Left ventricle myocardium inferior (tissue), 1 donor: ENCODE results near the gene IL1RAPL1. TPM values are rescaled to one million over a fixed set of nuclear protein-coding genes. Genes with fewer than 3 reads are reported as not detected.
"Not testable (repeated sequence)": the region's sequence is repeated elsewhere in the genome, so short reads cannot be mapped to it uniquely, and the experiment has no call there.

Source experiments
- DNase-seq: peaks from one replicate; pipeline ENCODE4 v3.0.0-alpha.2; 2020
- H3K27ac ChIP-seq: fragments of 200-600 bp; replicated peaks from 2 replicates; pipeline ENCODE4 v1.8.0; 2021
- H3K27me3 ChIP-seq: fragments of 200-600 bp; 2 replicates; pipeline ENCODE4 v1.8.0; 2021; ENCODE audit warnings: low read depth
- H3K36me3 ChIP-seq: fragments of 200-600 bp; 2 replicates; pipeline ENCODE4 v1.8.0; 2021
- H3K4me1 ChIP-seq: fragments of 200-600 bp; 2 replicates; pipeline ENCODE4 v1.8.0; 2021
- H3K4me3 ChIP-seq: fragments of 200-600 bp; 2 replicates; pipeline ENCODE4 v1.8.0; 2021; ENCODE audit warnings: mild to moderate bottlenecking, moderate library complexity
- H3K9me3 ChIP-seq: fragments of 200-600 bp; replicated peaks from 2 replicates; pipeline ENCODE4 v1.8.0; 2021
- intact Hi-C: fragments of 100-400 bp; cut with micrococcal nuclease; formaldehyde crosslinking; loops from one replicate; pipeline ENCODE4 v1.11.0; 2022
- total RNA-seq: library from RNA; stranded (reverse); fragmentation: NEBNext Ultra II Directional; extraction: Animal tissue kit (Norgen Biotek cat#: 25700); gene quantifications from one replicate; pipeline ENCODE4 v1.2.1, GENCODE V29; 2021
- TF ChIP-seq, protein P1 (sequence below): fragments of 200-600 bp; IDR thresholded peaks from 2 replicates; pipeline ENCODE4 v1.8.0; 2021; ENCODE audit warnings: antibody characterized with exemption, mild to moderate bottlenecking, borderline replicate concordance
- donor health status: DM: no; HTN: yes; CAD: no; lungs with severe emphysema.

Gene IL1RAPL1
- total RNA-seq, 1 donor from 2014 or later, result 1.9 TPM

DNA sequence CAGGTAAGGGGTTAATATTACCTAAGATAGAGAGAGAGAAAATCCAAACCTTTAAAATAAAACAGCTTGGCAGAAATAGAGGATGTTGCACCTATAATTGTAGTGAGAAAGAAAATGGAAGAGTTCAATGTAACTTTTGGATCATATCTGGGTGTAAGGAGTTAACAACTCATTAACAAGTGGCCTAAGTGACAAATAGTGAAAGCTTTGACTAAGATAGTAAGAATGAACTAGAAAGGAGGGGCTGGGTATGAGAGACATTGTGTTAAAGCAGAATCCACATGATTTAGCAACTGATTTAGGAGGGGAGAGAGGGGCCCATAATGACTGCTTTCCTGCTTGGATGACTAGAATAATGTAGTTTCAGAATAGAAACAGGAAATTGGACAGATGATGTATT lies 761.0 kb downstream of the IL1RAPL1 start:
- H3K4me3 ChIP-seq, result no peak overlapping the region
- TF ChIP-seq, protein P1, sequence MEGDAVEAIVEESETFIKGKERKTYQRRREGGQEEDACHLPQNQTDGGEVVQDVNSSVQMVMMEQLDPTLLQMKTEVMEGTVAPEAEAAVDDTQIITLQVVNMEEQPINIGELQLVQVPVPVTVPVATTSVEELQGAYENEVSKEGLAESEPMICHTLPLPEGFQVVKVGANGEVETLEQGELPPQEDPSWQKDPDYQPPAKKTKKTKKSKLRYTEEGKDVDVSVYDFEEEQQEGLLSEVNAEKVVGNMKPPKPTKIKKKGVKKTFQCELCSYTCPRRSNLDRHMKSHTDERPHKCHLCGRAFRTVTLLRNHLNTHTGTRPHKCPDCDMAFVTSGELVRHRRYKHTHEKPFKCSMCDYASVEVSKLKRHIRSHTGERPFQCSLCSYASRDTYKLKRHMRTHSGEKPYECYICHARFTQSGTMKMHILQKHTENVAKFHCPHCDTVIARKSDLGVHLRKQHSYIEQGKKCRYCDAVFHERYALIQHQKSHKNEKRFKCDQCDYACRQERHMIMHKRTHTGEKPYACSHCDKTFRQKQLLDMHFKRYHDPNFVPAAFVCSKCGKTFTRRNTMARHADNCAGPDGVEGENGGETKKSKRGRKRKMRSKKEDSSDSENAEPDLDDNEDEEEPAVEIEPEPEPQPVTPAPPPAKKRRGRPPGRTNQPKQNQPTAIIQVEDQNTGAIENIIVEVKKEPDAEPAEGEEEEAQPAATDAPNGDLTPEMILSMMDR, result no peak
- H3K9me3 ChIP-seq, result peaks cover 7% of the 10 kb centered on the region
- no peaks in the 10 kb centered on the region for H3K4me1 ChIP-seq
- no peaks in the 10 kb centered on the region for H3K27me3 ChIP-seq
- DNase-seq, result no peak
- intact Hi-C loops, result no loop called here
- H3K27ac ChIP-seq, result no peak overlapping the region
- H3K36me3 ChIP-seq, result no peaks in the 10 kb centered on the region

- H3K9me3 ChIP-seq, result no peaks in the 10 kb centered on the region
- H3K27me3 ChIP-seq, result no peaks in the 10 kb centered on the region
- intact Hi-C loops, result no loop called here
- no peak overlapping the region for H3K27ac ChIP-seq
- no peaks in the 10 kb centered on the region for H3K4me1 ChIP-seq
- TF ChIP-seq, protein P1, result no peak
- no peaks in the 10 kb centered on the region for H3K36me3 ChIP-seq
- DNase-seq, result no peak
- no peak overlapping the region for H3K4me3 ChIP-seq
Observed at GRCh38 chrX:29359276-29359675, 772.0 kb downstream of the IL1RAPL1 start.

GRCh38 chrX:29374765-29375164 lies 787.5 kb downstream of the IL1RAPL1 start:
- intact Hi-C loops, H3K27ac ChIP-seq, H3K36me3 ChIP-seq, DNase-seq, H3K27me3 ChIP-seq, H3K4me1 ChIP-seq, H3K4me3 ChIP-seq: not testable (repeated sequence)
- peaks cover 23% of the 10 kb centered on the region for H3K9me3 ChIP-seq

DNA sequence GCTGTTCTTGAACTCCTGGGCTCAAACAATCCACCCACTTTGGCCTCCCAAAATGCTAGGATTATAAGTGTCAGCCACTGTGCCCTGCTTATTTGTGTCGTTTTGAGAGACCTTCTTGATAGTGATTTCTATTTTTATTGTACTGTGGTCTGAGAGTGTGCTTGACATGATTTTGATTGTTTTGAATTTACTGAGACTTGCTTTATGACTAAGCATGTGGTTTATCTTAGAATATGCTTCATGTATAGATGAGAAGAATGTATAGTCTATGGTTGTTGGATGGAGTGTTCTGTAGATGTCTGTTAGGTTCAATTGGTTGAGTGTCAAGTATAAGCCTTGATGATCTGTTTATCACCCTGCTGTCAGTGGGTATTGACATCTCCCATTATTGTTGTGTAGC lies 789.3 kb downstream of the IL1RAPL1 start:
- no peak for DNase-seq
- H3K36me3 ChIP-seq, result no peaks in the 10 kb centered on the region
- no peaks in the 10 kb centered on the region for H3K4me1 ChIP-seq
- no peak overlapping the region for H3K4me3 ChIP-seq
- intact Hi-C loops, result no loop called here
- H3K9me3 ChIP-seq, result peaks cover 23% of the 10 kb centered on the region
- no peaks in the 10 kb centered on the region for H3K27me3 ChIP-seq
- H3K27ac ChIP-seq, result no peak overlapping the region
- TF ChIP-seq, protein P1, result no peak

DNA sequence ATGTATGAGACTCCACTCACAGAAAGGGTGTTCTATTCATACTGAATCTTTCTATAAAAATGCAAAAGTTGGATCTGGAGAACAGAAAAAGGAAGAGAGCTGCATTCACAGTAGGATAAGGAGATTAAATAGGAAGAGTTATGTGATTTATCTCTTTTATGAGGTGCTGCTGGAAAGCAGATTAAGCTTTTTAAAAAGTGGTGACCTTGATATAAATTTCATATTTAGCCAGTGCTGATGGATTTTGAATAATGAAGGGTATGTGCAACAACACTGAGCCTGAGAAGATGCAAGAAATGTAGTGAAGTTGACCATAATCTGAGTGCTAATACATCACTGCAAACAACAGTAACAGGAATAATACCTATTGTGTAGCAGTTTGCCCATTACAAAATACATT lies 795.6 kb downstream of the IL1RAPL1 start:
- Histone ChIP-seq H3K9me3 (peaks cover 8% of the 10 kb centered on the region), H3K4me3 (no peak overlapping the region), H3K27ac (no peak overlapping the region), H3K36me3 (no peaks in the 10 kb centered on the region), H3K4me1 (no peaks in the 10 kb centered on the region), H3K27me3 (no peaks in the 10 kb centered on the region)
- TF ChIP-seq, protein P1, result no peak
- DNase-seq, result no peak
- intact Hi-C loops, result no loop called here

DNA sequence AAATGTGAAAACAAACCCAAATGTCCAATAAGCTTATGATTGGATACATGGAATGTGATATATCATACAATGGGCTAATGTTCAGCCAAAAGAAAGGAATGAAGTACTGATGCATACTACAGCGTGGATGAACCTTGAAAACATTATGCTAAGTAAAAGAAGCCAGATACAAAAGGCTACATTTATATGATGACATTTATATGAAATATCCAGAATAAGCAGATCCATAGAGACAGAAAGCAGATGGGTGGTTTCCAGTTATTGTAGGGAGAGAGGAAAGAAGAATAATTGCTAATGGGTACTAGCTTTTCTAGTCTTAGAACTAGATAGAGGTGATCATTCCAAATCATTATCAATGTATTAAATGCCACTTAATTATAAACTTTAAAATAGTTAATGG lies 801.3 kb downstream of the IL1RAPL1 start:
- Histone ChIP-seq H3K36me3 (no peaks in the 10 kb centered on the region), H3K4me3 (no peak overlapping the region), H3K27ac (no peak overlapping the region), H3K9me3 (no peaks in the 10 kb centered on the region), H3K27me3 (no peaks in the 10 kb centered on the region), H3K4me1 (no peaks in the 10 kb centered on the region)
- TF ChIP-seq, protein P1, result no peak
- no peak for DNase-seq
- intact Hi-C loops, result no loop called here
